COLO668 (cell line): ENCODE data around the gene BOK.
A peak's percentile ranks its signal among the peaks of the same experiment; 100 is the strongest.
"Not testable (repeated sequence)": the region's sequence is repeated elsewhere in the genome, so short reads cannot be mapped to it uniquely, and the experiment has no call there.

Experiments
- DNase-seq: peaks from one replicate; lab custom pipeline; 2025; ENCODE audit not compliant: unreplicated experiment; lab: John Stamatoyannopoulos, UW

BOK gene

GRCh38 chr2:241555711-241556110, 2.8 kb upstream of the BOK start:
- DNase-seq = peak; percentile 34

GRCh38 chr2:241556746-241557145, 1.8 kb upstream of the BOK start:
- no peak for DNase-seq

DNA sequence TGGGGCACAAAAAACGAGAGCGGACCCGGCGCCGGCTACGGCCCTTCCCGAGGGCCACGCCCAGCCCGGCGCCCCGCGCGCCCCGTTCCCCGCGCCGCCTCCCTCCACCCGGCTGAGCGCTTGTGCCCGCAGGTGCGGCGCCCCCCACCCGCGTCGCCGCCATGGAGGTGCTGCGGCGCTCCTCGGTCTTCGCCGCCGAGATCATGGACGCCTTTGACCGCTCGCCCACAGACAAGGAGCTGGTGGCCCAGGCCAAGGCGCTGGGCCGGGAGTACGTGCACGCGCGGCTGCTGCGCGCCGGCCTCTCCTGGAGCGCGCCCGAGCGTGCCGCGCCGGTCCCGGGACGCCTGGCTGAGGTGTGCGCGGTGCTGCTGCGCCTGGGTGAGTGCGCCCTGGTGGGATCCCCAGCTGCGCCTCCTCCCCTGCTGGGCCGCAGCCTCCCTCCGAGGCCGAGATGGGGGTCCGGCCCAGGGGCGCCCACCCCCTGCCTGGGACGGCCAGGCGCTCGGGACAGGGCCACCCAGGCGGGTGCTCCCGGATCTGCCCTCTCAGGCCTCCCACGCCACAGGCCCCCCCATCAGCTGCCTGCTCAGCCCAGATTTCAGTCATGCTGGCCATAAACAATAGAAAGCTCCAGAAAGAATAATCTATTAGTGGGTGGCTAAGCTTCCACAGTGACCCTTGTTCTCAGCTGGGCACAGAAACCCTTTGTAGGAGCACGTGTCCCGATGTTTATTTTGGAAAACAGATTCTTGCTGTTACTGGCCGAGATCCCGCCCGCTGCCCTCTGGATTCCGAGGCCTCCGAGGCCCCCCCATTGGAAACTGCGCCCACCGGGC, 997 bp downstream of the BOK start:
- peak; percentile 19 for DNase-seq

DNA sequence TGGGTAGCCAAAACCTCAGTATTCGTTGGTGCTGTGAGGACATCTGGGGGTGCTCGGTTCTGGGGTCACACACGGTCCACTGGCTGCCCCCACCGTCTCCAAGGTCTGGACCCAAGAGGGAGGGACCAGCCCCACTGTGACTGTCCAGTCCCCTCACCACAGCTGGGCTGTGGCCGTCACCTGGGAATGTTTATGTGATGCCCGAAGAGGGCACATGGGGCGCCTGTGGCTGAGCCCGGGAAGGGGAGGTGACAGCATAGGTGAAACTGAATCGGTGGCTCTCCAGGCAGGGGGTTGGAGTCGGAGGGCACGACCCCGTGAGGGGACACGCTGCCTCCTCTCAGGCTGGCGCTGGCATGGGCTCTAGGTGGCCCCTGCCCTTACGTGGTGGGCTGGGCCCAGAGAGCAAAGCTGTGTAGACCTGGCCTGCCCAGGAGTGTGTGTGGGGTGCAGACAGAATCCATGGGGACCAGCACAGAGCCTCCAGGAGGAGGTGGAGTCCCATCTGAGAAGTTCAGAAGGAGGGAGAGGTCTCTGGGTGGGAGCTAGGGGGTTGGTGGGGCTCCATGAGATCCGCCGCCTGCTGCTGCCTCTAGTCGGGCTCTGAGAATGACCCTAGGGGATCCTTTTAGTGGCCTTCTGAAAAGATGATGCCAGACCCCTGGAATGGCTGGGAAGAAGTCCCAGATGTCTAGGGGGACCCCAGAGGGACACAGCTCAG, 1.8 kb downstream of the BOK start:
- no peak for DNase-seq

DNA sequence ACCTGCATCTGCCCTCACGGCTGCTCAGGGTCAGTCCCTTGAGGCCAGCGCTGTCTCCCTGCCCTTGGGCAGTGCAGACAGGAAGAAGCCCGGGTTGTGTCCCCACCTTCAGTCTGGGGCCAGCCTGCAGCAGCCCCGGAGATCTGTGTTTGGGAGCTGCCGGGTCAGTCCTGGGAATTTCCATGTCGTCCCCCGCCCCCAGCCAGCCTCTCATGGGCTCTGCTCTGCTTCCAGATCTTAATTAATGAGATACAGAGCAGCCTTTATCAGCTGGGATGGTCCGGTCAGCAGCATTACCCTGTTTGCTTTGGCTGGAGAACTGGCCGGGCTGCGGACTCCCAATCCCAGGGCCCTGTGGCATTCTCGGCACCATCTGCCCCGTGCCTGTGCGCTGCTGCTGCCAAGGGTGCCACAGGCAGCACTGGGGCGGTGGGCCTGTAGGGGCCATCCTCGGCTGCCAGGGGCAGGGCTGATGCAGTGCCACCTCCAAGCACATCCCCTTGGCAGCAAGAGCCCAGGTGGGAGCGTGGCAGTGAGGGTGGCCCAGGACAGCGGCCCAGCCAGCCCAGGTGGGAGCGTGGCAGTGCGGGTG, 2.4 kb downstream of the BOK start:
- no peak for DNase-seq

DNA sequence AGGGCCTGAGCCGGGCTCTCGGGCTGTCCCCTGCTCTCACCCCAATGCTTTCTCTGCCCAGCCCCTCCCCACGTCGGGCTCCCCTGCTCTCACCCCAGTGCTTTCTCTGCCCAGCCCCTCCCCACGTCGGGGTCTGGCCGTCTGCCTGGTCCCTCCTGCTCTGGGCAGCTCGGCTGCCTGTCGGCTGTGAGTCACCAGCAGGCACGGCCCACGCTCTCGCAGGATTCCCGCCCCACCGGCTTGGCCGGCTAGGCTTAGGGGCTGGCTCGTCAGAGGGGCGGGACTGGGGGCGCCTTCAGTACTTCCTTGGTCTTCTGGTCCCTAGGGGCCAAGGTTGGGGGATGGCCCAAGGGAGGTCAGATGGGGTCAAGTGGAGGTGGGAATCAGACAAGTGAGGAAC, 3.3 kb downstream of the BOK start:
- DNase-seq = no peak

DNA sequence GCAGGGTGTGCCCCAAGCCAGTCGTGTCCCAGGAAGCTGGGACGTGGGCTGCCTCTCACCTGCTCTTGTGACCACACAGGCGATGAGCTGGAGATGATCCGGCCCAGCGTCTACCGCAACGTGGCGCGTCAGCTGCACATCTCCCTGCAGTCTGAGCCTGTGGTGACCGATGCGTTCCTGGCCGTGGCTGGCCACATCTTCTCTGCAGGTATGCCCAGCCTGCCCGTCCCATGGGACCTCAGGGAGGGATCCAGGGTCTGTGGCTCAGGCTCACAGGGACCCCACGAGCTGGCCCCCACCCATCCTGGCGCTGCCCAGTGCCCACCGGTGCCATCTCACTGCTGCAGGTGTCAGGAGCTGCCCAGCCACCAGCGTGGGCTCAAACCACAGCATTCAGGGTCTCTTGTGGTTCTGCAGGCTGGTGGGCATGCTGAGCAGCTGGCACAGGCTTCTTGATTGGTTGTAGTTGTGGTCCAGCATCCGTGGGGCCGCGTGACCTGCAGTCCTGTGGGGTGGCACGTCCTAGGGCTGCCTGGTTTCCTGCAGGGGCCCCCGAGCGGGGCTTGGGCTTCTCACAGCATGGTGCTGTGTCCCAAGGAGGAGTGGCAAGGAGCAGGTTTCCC, 3.8 kb downstream of the BOK start:
- no peak for DNase-seq

- DNase-seq = no peak
Measured at GRCh38 chr2:241563031-241563507, 4.5 kb downstream of the BOK start.

GRCh38 chr2:241563571-241563980, 5.0 kb downstream of the BOK start:
- no peak for DNase-seq

- DNase-seq = no peak
Measured at GRCh38 chr2:241563981-241564595, 5.5 kb downstream of the BOK start.

DNA sequence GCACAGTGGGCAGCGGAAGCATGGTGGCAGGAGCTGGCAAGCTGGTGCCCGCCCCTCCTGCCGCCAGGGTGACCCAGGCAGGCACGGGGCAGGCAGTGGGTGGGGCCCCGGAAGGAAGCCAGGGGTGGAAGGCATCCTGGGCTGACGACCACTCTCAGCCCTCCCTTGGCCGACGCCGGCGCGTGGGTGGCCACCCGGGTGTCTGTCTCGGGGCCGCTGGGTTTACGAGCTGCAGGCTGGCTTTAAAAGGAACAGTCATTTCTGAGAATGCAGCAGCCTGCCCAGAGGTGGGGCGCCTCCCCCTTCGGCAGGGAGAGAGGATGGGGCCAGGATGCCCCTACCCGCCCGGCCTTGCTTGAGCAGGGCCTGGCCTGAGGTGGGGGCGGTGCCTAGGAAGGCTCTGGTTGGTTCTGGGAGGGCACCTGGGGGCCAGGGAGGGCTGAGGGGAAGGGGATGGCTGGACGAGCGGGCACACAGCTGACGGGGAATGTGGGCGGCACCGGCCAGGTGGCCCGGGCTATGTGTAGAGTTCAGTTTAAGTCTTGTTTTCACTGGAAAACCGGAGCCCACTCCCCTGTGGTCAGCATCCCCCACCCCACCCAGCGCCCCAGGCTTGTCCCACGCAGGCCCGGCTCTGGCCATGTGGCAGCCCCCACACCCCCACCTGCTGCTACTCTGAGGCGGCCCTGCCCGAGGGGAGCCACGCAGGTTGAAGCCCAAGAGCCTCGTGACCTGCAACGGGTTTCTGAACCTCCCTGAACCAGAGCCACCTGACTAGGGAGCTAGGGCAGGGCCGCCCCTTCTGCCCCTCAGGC, 6.3 kb downstream of the BOK start:
- DNase-seq = no peak

GRCh38 chr2:241565411-241565810, 6.9 kb downstream of the BOK start:
- no peak for DNase-seq

- not testable (repeated sequence) for DNase-seq
Measured at GRCh38 chr2:241566021-241566420, 7.5 kb downstream of the BOK start.

DNA sequence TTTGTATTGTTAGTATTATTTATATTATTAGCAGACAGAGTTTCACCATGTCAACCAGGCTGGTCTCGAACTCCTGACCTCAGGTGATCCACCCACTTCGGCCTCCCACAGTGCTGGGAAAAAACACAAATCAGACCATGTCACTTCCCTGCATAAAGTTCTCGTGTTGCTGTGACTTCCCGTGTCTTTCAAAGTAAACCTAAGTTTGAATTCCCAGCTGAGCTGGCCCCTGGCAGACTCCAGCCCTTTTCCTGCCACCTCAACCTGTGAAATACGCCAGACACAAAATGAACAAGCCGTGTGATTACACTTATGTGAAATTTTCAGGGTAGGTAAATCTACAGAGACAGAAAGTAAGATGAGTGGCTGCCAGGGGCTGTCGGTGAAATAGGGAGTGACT, 7.9 kb downstream of the BOK start:
- DNase-seq = no peak

DNA sequence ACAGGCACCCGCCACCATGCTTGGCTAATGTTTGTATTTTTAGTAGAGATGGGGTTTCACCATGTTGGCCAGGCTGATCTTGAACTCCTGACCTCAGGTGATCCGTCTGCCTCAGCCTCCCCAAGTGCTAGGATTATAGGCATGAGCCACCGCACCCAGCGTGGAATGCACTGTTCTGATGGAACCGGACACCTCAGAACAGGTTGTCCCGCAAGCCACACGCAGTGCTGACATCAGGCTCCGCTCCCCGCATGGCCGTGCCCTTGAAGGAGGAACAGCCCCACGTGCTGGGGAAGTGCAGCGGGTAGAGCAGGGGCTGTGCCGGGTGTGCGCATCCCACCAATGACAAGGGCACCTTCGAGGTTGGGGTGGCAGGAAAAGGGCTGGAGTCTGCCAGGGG, 8.7 kb downstream of the BOK start:
- not testable (repeated sequence) for DNase-seq

DNA sequence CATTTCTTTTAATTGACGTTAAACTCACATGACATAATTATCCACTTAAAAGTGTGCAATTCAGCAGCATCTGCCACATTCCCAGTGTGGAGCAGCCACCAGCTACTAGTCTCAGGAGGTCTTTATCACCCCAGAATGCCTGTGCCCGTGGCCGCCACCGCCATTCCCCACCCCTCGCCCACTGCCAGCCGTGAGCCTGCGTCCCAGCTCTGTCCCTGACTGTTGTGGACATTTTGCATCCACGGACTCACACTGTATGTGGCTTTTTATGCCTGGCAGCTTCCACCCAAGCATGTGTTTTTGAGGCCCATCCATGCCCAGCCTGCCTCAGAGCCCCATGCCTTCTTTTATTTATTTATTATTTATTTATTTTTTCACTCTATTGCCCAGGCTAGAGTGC, 9.2 kb downstream of the BOK start:
- no peak for DNase-seq

DNA sequence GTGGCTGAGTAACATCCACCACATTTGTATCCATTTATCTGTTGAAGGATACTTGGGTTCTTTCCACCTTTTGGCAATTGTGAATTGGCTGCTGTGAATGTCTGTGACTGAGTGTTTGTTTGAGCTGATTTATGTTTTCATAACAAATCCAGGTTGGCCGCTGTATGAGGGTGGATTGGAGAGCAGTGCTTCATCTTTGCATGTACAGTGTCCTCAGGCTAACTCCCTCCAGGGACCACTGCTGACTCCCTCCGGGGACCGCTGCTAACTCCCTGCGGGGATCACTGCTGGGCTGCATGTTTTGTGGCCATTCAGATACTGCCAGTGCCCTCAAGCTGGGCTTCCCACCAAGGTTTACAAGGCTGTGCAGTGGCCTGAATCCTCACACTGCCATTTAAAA, 10.2 kb downstream of the BOK start:
- DNase-seq = no peak

- no peak for DNase-seq
Measured at GRCh38 chr2:241569831-241570281, 11.3 kb downstream of the BOK start.

DNA sequence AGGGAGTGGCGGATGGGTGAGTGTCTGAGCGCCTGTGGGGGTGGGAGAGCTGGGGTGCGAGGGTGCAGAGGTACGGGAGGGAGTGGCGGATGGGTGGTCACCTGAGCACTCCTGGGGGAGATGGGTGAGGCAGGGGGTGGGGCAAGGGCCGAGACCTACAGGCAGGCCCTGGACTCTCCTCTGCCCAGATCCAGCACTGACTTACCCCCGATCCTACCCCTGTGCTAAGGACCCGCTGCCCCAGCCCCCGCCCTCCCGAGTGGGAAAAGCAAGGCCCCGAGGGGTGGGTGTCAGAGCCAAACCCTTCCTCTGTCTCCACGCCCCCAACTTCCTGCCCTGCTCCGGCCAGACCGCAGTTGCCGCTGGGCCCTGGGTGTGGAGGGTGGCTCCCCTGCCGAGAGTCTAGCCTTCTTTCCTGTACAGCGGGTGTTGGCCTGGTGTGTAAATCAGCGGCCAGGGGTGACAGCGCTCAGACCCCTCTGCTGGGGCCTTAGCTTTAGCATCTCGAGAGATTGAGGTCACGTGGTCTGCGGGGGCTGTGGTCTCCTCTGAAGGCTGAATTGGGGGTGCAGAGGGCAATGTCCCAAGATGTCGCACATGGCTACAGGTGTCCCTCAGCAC, 12.5 kb downstream of the BOK start:
- no peak for DNase-seq
